ENCODE data around the gene HOATZ.

The HOATZ gene

GRCh38 chr11:111550258-111550657 lies 35.7 kb downstream of the HOATZ start:
- no peak for DNase-seq

- DNase-seq = no peak
Measured at GRCh38 chr11:111554532-111554931, 40.0 kb downstream of the HOATZ start.

GRCh38 chr11:111555255-111555654 lies 40.7 kb downstream of the HOATZ start:
- no peak for DNase-seq

- no peak for DNase-seq
Measured at GRCh38 chr11:111557425-111558111, 43.0 kb downstream of the HOATZ start.

GRCh38 chr11:111559800-111560464 lies 45.4 kb downstream of the HOATZ start:
- DNase-seq = no peak

- no peak for DNase-seq
Measured at GRCh38 chr11:111560800-111561199, 46.2 kb downstream of the HOATZ start.

GRCh38 chr11:111561306-111561705 lies 46.7 kb downstream of the HOATZ start:
- DNase-seq = no peak

GRCh38 chr11:111561791-111562325 lies 47.3 kb downstream of the HOATZ start:
- DNase-seq = no peak

- no peak for DNase-seq
Measured at GRCh38 chr11:111562692-111563389, 48.3 kb downstream of the HOATZ start.

- DNase-seq = peak; percentile 78
Measured at GRCh38 chr11:111565114-111565720, 50.6 kb downstream of the HOATZ start.

- no peak for DNase-seq
Measured at GRCh38 chr11:111566324-111566723, 51.7 kb downstream of the HOATZ start.

GRCh38 chr11:111569476-111569875 lies 54.9 kb downstream of the HOATZ start:
- DNase-seq = no peak

- DNase-seq = no peak
Measured at GRCh38 chr11:111570796-111571195, 56.2 kb downstream of the HOATZ start.

GRCh38 chr11:111571829-111572501 lies 57.4 kb downstream of the HOATZ start:
- DNase-seq = no peak

GRCh38 chr11:111572581-111572980 lies 58.0 kb downstream of the HOATZ start:
- DNase-seq = no peak

- no peak for DNase-seq
Measured at GRCh38 chr11:111573821-111574249, 59.3 kb downstream of the HOATZ start.

- no peak for DNase-seq
Measured at GRCh38 chr11:111574373-111575225, 60.0 kb downstream of the HOATZ start.

GRCh38 chr11:111575740-111576139 lies 61.2 kb downstream of the HOATZ start:
- DNase-seq = no peak

GRCh38 chr11:111577821-111578220 lies 63.2 kb downstream of the HOATZ start:
- DNase-seq = no peak

GRCh38 chr11:111581341-111581740 lies 66.8 kb downstream of the HOATZ start:
- DNase-seq = no peak

- DNase-seq = no peak
Measured at GRCh38 chr11:111582163-111582562, 67.6 kb downstream of the HOATZ start.

- DNase-seq = no peak
Measured at GRCh38 chr11:111582881-111583280, 68.3 kb downstream of the HOATZ start.

Measured in activated CD4-positive, alpha-beta T cell treated with anti-CD3 and anti-CD28 coated beads, Interleukin-2, Interleukin-6, amounts not matched to agents 100 ng/mL and 50 ng/mL, durations not matched to agents 16 hours and 8 hours (primary cell).